GM10266 (cell line): ENCODE results near the gene DLL4.

Experiments
- DNase-seq: peaks from one replicate; pipeline ENCODE4 v3.0.0; 2012; ENCODE audit errors: extremely low spot score
- TF ChIP-seq, protein P1 (sequence below): IDR thresholded peaks from 2 replicates; pipeline ENCODE4 v1.5.1; 2012; ENCODE audit warnings: mild to moderate bottlenecking, low read depth; ENCODE audit not compliant: control insufficient read depth, insufficient read depth; ENCODE audit errors: missing control alignments

DLL4 gene

DNA sequence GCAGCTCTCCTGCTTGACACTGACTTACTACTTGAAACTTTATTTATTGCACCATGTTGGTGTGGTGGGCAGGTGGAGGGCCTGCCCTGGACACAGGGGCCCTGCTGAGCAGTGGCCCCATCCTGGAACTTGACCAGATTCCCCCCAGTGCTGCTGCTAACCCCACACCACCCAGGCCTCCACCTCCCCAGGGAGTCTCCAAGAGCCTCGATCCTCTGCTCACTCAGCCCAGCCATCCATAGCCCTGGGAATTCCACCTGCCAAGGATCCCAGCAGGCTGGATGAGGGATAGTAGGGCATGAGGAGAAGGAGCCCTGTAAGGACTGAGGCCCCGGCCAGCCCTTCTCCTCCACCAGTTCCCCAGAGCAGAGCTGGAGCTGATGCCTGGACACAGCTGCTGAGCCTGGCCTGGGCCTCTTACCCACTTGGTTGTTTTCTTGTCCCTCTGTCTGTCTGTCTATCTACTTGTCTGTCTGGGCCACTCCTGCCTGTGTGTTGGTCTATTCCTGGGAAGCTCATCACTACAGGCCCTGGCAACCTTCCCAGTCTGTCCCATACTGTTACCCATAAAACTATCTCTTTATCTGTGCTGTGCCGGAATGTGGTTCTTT lies 26.9 kb downstream of the DLL4 start:
- TF ChIP-seq, protein P1, sequence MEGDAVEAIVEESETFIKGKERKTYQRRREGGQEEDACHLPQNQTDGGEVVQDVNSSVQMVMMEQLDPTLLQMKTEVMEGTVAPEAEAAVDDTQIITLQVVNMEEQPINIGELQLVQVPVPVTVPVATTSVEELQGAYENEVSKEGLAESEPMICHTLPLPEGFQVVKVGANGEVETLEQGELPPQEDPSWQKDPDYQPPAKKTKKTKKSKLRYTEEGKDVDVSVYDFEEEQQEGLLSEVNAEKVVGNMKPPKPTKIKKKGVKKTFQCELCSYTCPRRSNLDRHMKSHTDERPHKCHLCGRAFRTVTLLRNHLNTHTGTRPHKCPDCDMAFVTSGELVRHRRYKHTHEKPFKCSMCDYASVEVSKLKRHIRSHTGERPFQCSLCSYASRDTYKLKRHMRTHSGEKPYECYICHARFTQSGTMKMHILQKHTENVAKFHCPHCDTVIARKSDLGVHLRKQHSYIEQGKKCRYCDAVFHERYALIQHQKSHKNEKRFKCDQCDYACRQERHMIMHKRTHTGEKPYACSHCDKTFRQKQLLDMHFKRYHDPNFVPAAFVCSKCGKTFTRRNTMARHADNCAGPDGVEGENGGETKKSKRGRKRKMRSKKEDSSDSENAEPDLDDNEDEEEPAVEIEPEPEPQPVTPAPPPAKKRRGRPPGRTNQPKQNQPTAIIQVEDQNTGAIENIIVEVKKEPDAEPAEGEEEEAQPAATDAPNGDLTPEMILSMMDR, result no peak
- DNase-seq, result no peak

DNA sequence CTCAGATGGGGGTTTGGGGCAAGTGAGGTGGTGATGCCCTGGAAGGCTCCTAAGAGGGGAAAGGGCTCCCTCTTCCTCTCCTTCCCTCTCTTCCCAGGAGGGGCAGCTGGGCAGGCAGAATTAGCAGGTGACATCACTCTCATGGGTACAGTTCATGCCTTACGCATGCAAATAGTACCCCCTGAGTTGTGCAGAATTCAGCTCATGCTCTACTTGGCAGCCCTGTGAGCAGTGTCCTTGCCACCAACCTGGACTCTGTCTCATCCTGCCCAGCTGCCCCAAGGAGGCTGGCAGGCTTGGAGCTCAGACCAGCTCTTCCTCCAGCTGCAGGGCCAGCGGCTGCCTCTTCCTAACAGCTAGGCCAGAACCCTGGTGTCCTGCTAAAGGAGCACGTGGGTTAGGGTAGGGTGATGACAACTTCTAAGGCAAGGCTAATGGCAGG lies 27.4 kb downstream of the DLL4 start:
- no peak for DNase-seq
- TF ChIP-seq, protein P1, result no peak

DNA sequence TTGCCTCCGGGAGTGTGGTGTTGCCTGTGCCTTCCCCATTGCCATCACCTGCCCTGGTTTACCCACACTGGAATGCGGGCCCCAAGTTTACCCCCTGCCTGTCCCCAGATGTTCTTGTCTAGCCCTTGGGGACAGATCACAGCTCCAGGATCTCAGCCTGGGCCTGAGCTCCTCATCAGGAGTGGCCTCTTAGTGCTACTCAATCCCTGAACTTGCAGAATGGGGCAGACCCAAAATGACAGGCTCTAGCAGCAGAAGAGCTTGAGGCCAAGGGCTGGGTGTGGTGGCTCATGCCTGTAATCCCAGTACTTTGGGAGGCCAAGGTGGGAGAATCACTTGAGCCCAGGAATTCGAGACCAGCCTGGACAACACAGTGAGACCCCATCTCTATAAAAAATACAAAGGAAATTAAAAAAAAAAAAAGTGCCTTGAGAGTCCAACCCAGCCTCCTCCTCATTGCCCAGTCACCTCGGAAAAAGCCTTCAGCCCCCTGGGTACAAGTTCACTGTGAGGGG lies 28.0 kb downstream of the DLL4 start:
- DNase-seq, result no peak
- TF ChIP-seq, protein P1, result no peak

DNA sequence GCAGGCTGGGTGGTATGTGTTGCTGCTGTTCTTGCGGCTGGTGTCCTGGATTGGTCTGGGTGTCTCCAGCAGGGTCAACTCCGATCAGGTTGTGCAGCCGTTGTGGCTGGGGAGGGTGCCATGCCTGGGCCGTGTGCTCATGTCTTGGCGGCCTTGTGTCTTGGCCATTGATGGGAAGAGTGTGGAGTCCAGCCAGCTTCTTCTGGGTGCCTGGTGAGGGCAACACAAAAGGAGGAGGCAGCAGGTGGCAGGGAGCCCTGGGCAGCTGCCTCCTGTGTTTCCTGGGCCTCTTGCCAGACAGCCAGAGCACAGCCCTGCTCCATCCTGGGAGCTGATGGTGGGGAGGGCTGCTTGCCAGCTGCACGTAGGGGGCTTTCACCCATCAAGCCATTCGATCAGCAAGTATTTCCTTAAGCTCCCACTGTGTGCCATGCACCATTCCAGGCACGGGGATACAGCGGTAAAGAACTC lies 28.5 kb downstream of the DLL4 start:
- DNase-seq, result no peak
- TF ChIP-seq, protein P1, result no peak

DNA sequence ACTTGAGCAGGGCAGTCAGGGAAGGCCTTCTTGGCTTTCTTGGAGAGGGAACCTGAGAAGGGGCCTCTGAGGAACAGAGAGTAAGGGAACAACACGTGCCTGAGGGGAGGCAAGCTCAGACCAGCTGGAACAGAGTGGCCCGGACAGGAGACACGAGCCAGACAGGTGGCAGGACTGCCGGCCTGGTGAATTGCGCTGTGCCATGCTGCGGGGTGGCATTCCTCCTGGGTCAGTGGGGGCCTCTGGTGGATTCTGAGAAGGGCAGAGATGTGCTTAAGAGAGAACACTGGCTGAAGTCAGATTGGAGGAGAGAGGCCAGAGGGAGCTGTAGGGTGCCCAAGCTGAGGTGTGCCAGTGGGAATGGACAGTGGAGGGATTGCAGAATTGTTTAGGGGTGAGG lies 29.0 kb downstream of the DLL4 start:
- TF ChIP-seq, protein P1, result no peak
- DNase-seq, result no peak

DNA sequence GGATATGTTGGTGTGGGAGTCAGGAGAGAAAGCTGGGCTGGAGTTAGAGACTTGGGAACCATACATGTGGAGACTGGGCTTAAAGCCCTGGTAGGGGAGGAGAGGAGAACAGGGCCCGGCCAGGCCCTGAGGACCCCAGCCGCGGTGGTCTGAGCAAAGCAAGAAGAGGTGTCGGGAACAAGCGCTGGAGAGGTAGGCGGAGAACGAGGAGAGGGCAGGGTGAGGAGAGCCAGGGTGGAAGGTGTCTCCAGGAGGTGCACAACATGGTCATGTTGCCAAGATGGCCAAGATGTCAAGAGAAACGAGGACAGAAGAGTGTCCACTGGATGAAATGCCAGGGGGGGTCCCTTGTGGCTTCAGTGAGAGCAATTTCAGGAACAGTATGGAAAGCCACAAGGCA lies 29.6 kb downstream of the DLL4 start:
- DNase-seq, result no peak
- TF ChIP-seq, protein P1, result no peak

DNA sequence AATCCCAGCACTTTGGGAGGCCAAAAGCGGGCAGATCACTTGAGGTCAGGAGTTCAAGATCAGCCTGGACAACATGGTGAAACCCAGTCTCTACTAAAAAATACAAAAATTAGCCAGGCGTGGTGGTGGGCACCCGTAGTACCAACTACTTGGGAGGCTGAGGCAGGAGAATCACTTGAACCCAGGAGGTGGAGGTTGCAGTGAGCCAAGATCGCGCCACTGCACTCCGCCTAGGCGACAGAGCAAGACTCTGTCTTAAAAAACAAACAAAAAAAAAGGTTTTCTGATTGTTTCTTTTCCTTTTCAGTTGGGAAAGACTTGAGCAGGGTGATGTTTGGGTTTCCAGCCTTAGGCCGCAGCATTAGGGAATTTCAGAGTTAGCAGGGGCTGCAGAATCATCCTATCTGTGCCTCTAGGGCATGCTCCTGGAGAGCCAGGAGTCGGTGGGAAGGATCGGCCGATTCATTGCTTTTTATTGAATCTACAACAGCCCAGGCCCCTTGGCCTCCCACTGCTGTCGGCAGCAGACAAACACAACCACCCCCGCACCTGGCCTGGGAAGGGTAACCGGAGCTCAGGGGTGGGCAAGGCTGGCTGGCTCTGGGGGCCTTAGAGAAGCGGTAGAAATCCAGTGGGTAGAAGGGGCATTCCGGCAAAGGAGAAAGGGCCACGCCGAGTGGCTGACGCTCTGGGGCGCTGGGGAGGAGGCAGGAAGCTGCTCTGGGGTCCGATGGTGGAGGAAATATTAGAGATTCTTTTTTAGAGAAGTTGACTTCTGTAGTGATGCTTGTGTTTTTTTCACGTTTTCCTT lies 30.4 kb downstream of the DLL4 start:
- TF ChIP-seq, protein P1, result no peak
- no peak for DNase-seq
